Hematopoietic multipotent progenitor cell (in vitro differentiated cells): Measurements from ENCODE around the gene PUSL1. TPM values are rescaled to one million over a fixed set of nuclear protein-coding genes. Genes with fewer than 3 reads are reported as not detected.
A peak's percentile ranks its signal among the peaks of the same experiment; 100 is the strongest.

ENCODE experiments used
- DNase-seq, 3 donors: peaks; one replicate each; pipeline ENCODE4 v3.0.0-alpha.2; 2011 to 2015; ENCODE audit warnings: low read depth in 2 of 3, low spot score in 2 of 3
- total RNA-seq: library from RNA; depleted of rRNA; stranded (reverse); fragments of >200 nt; gene quantifications from one replicate; pipeline ENCODE4 v1.2.3, GENCODE V29; 2012

The PUSL1 gene
- total RNA-seq, 1 donor: 19.4 TPM

DNA sequence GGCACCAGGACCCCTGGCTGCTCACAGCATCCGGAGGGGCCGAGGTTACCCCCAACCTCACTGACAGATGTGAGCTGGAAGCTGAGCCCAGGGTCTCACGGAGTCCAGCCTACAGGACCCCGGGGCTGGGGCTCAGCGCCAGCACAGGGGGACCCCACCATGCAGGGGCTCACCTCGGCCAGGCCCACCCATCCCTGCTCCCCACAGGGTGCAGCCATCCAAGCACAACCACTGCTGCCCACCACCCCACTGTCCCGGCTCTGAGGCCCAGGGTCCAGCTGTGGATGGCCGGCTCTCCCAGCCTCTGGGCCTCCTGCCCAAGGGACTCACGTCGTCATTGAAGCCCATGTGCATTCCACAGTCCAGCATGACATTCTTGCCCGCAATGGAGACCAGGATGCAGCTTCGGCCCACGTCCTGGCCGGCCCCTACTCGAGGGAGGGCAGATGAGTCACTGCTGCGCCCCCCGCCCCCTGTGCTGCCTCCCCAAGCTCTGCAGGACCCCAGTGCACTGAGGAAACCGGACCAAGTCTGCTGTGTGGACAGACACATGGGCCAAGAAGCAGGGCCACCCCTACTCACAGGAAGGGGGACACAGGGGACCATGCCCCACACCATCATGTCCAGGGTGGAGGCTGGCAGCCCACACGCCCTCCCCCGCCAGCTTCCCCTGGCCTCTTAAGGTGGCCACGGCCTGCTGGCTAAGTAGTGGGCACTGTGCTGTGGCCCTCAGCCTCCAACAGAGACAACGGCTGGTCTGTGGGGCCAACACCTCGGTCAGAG lies 12.5 kb downstream of the PUSL1 start:
- DNase-seq: no peak

DNA sequence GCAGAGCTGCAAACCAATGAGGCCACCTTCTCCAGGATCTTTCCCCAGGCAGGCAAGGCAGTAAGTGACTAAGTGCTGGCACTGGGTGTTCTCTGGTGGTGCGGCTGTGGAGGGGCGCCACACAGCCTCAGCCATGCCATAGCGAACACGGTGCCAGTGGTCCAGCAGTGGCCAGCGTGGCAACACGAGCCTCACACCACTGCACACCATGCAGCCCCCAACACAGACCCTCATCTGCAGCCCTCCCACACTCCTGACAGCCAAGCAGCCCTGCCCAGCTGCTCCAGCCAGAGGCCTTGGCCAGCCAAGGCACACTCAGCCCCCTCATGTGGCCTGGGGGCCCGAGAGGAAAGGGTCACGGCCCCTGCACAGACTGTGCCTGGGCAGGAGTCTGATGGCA lies 13.1 kb downstream of the PUSL1 start:
- no peak for DNase-seq

DNA sequence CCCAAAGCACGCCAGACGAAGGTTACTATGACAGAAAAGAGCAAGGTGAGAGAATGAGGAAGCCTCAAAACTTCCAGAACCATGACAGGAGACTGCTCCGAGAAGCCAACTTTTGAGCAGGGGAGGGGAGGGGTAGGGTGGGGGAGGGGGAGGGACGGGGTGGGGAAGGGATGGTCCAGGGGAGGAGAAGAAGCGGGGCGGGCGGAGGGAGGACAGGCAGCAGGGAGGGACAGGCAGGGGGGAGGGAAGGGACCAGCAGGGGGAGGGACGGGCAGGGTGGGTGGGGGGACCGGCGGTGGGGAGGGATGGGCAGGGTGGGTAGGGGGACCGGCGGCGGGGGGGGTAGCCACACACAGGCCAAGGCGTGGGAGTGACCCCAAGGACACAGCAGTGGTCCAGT lies 14.0 kb downstream of the PUSL1 start:
- DNase-seq: no peak

DNA sequence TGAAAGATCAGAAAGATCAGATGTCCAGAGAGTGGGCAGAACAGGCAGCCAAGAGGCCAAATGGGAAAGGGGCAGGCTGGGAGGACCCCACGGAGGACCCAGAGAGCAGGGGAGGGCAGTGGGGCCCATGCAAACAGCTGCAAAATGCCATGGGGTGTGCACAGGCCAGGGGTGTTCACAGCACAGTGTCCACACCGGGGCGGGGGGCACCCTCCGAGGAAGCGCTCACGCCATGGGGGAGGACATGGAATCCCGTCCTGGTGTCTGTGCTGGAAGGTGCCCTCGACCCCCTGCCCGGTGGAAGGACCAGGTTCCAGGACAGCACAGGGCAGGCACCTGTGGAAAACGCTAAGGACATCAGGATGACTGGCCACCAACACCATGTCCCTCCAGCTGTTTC lies 14.6 kb downstream of the PUSL1 start:
- DNase-seq: no peak

DNA sequence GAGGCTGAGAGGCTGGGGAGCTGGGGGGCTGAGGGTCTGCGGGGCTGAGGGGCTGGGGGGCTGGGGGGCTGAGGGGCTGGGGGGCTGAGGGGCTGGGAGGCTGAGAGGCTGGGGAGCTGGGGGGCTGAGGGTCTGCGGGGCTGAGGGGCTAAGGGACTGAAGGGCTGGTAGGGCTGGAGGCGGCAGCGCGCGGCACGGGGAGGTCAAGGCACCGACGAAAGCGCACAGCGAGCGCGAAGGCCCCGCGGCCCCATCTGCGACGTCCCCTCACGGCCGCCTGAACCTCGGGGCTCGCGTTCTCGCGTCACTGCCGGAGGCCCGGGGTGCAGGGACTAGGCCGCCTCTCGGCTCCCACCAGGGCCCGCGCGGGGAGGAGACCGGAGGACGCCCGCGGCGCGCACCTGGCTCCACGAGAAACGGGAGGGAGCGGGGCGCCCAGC lies 15.7 kb downstream of the PUSL1 start:
- DNase-seq: no peak

DNA sequence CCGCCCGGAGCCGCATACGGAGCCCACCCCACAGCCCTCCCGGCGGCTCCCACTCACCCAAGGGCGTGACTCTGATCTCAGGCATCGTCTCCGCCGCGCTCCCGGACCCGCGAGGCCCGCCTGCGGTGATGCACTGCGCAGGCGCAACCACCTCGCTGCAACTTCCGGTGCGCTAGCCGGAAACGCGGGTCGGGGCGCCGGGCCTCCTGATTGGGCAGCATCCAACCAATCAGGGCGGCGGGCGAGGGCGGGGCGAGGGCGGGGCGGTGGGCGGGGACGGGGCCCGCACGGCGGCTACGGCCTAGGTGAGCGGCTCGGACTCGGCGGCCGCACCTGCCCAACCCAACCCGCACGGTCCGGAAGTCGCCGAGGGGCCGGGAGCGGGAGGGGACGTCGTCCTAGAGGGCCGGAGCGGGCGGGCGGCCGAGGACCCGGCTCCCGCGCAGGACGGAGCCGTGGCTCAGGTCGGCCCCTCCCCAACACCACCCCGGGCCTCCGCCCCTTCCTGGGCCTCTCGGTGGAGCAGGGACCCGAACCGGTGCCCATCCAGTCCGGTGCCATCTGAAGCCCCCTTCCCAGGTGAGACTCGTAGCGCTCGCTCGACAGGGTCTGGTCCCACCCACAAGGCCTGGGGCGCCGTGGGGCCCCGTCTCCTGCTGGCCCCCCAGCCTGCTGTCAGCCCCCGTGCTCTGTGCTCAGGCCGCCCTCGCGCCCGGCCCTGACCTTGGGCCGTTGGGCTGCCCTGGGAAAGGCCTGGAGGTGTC lies 16.3 kb downstream of the PUSL1 start, which contains the start of the genes CPTP and INTS11:
Gene CPTP, plus strand, starts transcription at position 279 of the 764 bp plus-strand sequence. CDS start 2,109 bp downstream, outside the sequence.
Gene INTS11, minus strand, starts transcription at position 137 of the 764 bp plus-strand sequence. Its CDS starts 52 bp downstream, at position 85.
- peak; percentile 88 to 94 (median 92) for DNase-seq

DNA sequence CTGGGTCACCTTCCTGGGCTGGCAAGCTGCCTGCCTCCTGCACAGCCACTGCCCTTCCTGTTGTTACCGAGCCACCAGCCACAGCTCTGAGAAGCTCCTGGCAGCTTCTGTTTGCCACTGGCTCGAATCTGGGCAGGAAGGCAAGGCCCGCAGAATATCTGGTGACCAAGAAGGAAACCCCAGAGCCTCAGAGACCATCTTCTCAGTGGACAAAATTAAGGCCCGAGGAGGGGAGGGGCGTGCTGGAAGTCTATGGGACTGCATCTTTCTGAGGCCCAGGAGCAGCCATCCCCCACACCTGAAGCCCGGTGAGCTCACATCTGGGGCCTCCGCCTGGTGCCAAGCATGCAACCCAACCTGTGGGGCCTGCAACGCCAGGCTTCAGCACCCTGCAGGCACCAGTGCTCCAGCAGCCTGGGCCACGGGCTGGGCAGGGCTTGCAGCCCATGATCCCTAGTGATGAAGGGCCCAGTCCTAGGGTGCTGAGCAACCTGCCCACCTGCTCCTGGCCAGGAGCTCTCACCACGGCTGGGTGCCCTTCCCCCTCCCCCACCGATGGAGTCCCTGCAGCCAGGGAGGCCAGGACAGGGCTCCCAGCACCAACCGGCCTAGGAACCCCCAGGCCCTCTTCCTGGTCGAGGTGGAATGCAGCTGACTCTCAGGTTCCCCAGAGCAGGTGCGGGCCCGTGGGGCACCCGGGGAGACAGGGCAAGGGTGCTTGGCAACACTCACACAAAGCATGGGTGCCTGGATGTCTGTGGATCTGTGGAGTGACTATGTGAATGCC lies 17.1 kb downstream of the PUSL1 start:
- DNase-seq: no peak

DNA sequence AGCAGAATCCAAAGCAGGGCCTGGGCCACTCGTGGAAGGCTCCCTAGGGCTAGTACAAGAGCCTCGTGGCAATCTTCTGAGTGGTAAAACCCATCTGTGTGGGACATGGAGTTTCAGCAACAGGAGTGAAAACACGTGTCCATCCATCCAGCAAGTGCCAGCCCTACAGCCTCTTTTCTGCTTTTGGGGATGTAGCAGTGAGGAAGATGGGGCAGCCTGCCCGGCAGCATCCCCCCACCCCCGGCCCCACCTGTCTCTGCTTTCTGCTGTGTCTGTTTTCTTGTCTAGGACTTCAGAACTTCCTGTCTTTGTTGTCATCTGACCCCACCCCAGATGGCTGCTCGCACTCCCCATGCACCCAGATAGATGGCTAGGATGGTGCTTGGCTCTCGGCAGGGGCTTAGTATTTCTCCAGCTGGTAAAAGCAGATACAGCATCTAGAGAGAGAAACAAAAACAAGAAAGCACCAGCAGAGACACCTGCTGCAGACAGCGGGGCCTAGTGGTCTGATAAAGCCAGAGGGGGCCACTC lies 17.7 kb downstream of the PUSL1 start:
- no peak for DNase-seq

DNA sequence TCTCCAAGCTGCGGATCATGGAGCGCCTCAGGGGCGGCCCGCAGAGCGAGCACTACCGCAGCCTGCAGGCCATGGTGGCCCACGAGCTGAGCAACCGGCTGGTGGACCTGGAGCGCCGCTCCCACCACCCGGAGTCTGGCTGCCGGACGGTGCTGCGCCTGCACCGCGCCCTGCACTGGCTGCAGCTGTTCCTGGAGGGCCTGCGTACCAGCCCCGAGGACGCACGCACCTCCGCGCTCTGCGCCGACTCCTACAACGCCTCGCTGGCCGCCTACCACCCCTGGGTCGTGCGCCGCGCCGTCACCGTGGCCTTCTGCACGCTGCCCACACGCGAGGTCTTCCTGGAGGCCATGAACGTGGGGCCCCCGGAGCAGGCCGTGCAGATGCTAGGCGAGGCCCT lies 18.9 kb downstream of the PUSL1 start:
- DNase-seq: no peak

DNA sequence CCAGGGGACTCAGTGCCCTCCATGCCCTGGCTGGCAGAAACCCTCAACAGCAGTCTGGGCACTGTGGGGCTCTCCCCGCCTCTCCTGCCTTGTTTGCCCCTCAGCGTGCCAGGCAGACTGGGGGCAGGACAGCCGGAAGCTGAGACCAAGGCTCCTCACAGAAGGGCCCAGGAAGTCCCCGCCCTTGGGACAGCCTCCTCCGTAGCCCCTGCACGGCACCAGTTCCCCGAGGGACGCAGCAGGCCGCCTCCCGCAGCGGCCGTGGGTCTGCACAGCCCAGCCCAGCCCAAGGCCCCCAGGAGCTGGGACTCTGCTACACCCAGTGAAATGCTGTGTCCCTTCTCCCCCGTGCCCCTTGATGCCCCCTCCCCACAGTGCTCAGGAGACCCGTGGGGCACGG lies 19.9 kb downstream of the PUSL1 start:
- no peak for DNase-seq

DNA sequence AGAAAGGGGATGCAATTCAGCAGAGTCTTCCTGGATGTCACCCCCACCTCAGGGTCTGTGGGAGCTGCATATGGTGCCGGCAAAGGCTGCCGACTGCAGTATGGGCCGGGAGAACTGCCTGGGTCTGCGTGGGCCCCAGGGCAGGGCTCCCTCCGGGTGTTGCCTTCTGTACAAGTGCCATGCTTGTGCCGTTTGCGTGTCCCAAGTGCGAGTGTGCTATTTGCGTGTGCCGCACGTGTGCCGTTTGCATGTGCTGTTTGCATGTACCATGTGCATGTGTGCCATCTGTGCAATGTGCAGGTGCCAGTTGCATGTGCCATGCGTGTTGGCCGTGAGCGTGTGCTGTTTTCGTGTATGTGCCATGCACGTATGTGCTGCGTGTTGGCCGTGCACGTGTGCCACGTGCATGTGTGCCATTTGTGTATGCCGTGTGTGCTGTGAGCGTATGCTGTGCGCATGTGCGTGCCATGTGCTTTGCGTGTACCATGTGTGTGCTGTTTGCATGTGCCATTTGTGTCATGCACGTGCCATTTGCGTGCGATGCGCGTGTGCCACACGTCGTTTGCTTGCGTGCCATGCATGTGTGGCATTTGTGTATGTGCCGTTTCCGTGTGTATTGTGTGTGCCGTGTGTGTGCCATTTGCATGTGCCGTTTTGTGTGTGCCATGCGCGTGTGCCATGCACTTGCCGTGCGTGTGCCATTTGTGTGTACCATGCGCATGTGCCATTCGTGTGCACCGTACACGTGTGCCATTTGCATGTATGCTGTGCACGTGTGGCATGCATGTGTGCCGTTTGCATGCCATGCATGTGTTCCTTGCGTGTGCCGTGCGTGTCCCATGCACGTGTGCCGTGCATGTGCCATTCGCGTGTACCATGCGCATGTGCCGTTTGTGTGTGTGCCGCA lies 21.2 kb downstream of the PUSL1 start:
- DNase-seq: no peak

DNA sequence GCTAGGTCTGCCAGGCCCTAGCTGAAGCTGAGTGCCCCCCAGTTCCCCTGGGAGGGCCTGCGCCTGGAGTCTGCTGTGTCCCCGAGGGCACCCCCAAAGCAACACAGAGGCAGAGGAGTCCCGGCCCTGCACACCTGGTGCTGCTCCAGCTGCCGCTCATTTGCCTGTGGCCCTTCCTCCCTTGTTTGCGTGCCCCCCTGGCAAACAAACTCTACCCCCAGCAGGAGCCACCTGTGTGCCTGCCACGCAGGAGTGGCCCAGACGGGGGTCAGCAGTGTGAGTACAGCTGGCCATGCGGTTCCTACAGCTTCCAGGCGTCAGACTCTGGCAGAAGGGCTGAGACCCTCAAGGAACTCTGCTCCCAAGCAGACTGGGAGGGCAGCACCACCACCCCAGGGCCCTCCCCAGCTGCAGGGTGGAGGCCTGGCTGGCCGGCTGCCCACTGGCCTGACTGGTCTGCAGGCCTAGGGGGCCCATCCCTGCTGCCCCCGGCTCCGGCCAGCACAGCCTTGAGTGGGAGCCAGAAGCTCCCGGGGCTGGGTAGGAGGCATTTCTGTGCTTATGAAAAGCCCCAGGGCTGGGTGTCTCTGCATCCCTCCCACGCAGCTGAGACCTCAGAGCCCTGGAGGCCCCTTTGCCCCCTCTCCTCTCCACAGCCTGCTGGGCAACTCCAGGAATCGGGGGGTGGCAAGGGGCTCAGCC lies 22.1 kb downstream of the PUSL1 start:
- no peak for DNase-seq

DNA sequence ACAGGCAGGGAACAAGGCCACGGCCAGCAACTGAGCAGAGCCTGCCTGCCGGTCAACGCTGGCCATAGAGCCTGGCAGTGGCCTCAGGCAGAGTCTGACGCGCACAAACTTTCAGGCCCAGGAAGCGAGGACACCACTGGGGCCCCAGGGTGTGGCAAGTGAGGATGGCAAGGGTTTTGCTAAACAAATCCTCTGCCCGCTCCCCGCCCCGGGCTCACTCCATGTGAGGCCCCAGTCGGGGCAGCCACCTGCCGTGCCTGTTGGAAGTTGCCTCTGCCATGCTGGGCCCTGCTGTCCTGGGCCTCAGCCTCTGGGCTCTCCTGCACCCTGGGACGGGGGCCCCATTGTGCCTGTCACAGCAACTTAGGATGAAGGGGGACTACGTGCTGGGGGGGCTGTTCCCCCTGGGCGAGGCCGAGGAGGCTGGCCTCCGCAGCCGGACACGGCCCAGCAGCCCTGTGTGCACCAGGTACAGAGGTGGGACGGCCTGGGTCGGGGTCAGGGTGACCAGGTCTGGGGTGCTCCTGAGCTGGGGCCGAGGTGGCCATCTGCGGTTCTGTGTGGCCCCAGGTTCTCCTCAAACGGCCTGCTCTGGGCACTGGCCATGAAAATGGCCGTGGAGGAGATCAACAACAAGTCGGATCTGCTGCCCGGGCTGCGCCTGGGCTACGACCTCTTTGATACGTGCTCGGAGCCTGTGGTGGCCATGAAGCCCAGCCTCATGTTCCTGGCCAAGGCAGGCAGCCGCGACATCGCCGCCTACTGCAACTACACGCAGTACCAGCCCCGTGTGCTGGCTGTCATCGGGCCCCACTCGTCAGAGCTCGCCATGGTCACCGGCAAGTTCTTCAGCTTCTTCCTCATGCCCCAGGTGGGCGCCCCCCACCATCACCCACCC lies 22.9 kb downstream of the PUSL1 start, which contains the start of gene TAS1R3:
Gene TAS1R3, plus strand, starts transcription at position 213 of the 898 bp plus-strand sequence. Its CDS starts 66 bp downstream, at position 279.
- DNase-seq: no peak

DNA sequence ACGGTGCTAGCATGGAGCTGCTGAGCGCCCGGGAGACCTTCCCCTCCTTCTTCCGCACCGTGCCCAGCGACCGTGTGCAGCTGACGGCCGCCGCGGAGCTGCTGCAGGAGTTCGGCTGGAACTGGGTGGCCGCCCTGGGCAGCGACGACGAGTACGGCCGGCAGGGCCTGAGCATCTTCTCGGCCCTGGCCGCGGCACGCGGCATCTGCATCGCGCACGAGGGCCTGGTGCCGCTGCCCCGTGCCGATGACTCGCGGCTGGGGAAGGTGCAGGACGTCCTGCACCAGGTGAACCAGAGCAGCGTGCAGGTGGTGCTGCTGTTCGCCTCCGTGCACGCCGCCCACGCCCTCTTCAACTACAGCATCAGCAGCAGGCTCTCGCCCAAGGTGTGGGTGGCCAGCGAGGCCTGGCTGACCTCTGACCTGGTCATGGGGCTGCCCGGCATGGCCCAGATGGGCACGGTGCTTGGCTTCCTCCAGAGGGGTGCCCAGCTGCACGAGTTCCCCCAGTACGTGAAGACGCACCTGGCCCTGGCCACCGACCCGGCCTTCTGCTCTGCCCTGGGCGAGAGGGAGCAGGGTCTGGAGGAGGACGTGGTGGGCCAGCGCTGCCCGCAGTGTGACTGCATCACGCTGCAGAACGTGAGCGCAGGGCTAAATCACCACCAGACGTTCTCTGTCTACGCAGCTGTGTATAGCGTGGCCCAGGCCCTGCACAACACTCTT lies 23.8 kb downstream of the PUSL1 start:
- DNase-seq: no peak

DNA sequence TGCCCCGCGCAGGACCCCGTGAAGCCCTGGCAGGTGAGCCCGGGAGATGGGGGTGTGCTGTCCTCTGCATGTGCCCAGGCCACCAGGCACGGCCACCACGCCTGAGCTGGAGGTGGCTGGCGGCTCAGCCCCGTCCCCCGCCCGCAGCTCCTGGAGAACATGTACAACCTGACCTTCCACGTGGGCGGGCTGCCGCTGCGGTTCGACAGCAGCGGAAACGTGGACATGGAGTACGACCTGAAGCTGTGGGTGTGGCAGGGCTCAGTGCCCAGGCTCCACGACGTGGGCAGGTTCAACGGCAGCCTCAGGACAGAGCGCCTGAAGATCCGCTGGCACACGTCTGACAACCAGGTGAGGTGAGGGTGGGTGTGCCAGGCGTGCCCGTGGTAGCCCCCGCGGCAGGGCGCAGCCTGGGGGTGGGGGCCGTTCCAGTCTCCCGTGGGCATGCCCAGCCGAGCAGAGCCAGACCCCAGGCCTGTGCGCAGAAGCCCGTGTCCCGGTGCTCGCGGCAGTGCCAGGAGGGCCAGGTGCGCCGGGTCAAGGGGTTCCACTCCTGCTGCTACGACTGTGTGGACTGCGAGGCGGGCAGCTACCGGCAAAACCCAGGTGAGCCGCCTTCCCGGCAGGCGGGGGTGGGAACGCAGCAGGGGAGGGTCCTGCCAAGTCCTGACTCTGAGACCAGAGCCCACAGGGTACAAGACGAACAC lies 24.5 kb downstream of the PUSL1 start:
- no peak for DNase-seq

DNA sequence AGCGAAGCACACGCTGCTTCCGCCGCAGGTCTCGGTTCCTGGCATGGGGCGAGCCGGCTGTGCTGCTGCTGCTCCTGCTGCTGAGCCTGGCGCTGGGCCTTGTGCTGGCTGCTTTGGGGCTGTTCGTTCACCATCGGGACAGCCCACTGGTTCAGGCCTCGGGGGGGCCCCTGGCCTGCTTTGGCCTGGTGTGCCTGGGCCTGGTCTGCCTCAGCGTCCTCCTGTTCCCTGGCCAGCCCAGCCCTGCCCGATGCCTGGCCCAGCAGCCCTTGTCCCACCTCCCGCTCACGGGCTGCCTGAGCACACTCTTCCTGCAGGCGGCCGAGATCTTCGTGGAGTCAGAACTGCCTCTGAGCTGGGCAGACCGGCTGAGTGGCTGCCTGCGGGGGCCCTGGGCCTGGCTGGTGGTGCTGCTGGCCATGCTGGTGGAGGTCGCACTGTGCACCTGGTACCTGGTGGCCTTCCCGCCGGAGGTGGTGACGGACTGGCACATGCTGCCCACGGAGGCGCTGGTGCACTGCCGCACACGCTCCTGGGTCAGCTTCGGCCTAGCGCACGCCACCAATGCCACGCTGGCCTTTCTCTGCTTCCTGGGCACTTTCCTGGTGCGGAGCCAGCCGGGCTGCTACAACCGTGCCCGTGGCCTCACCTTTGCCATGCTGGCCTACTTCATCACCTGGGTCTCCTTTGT lies 25.3 kb downstream of the PUSL1 start:
- DNase-seq: no peak
